Right cardiac atrium (tissue), 5 donors: ENCODE results near the gene PLGRKT. TPM values are rescaled to one million over a fixed set of nuclear protein-coding genes. Genes with fewer than 3 reads are reported as not detected.

Experiments used
- ATAC-seq, 2 donors: fragments of 200-7000 bp; cut with Tn5 transposase; one replicate each; pipeline versions ENCODE4 v1.8.0 to v1.9.1; 2020; ENCODE audit warnings: moderate library complexity in 2 of 2, mild to moderate bottlenecking in 1 of 2
- DNase-seq, 3 donors: peaks; one replicate each; pipeline ENCODE4 v3.0.0-alpha.2; 2020
- H3K27ac ChIP-seq: one replicate; pipeline ENCODE4 v1.5.1; 2013; ENCODE audit warnings: mild to moderate bottlenecking, low read length, control low read depth, moderate library complexity
- H3K27me3 ChIP-seq: one replicate; pipeline ENCODE4 v1.6.1; 2013; ENCODE audit not compliant: control insufficient read depth, insufficient read depth
- H3K4me1 ChIP-seq: one replicate; pipeline ENCODE4 v1.6.1; 2013; ENCODE audit warnings: low read length; ENCODE audit not compliant: control insufficient read depth, insufficient read depth
- H3K4me3 ChIP-seq: one replicate; pipeline ENCODE4 v1.5.1; 2013; ENCODE audit warnings: low read length, control low read depth
- H3K9me3 ChIP-seq: one replicate; pipeline ENCODE4 v1.6.1; 2013; ENCODE audit warnings: low read length; ENCODE audit not compliant: control insufficient read depth
- WGBS: extraction: QIAGEN DNeasy Blood & Tissue Kit; methylation state at CpG from one replicate; pipeline ENCODE4 v1.1.7; 2013; 5-methylcytosine and 5-hydroxymethylcytosine counted together
- intact Hi-C, 4 donors: fragments of 100-400 bp; cut with DNase I; formaldehyde crosslinking; loops; one replicate each; pipeline versions ENCODE4 v1.11.0 to v1.14.0; 2022 to 2023
- polyA plus RNA-seq: library from polyadenylated mRNA; stranded (reverse); fragments of 200-250 nt; gene quantifications from one replicate; pipeline ENCODE4 v1.2.3, GENCODE V29; 2013
- total RNA-seq, 4 donors: library from RNA; stranded (reverse); fragmentation: NEBNext Ultra II Directional; extraction: Animal tissue kit (Norgen Biotek cat#: 25700); gene quantifications; one replicate each; pipeline ENCODE4 v1.2.1, GENCODE V29; 2021
- donor health status: healthy with polysubstance abuse.
- donor health status: DM: no; HTN: yes; CAD: no.
- donor health status: DM: no; HTN: no; CAD: no.
- donor health status: DM: no; HTN: yes; CAD: no; lungs with severe emphysema.
- donor health status: DM: yes; HTN: yes; CAD: no.

The PLGRKT gene
- total and polyA plus RNA-seq, 5 donors, result 31.5 to 44.5 (median 34.2) TPM

DNA sequence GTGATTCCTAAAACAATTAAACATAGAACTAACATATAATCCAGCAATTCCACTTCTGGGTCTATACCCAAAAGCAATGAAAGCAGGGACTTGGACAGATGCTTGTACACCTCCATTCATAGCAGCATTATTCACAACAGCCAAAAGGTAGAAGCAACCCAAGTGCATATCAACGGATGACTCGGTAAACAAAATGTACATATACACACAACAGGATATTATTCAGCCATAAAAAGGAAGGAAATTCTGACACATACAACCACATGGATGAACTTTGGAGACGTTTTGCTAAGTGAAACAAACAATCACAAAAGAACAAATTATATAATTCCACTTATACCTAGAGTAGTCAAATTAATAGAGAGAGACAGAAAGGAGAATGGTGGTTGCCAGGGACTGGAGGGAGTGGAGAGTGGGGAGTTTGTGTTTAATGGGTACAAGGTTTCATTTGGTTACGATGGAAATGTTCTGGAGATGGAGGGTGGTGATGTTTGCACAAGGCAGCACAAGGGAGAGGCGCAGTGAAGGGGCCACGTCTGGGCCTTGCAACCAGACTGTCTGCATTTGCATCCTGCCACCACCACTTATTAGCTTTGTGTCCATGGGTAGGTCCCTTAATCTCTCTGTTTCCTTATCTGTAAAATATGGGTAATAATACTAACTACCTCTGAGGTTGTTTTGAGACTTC, 61.8 kb downstream of the PLGRKT start:
- WGBS, result 77% methylated on average over 6 of the region's 6 CpGs
- H3K9me3 ChIP-seq, result no peaks in the 10 kb centered on the region
- DNase-seq (no peak), ATAC-seq (no peak)
- intact Hi-C loops, result no loop called here
- no peaks in the 10 kb centered on the region for H3K27me3 ChIP-seq
- no peaks in the 10 kb centered on the region for H3K4me1 ChIP-seq
- H3K27ac ChIP-seq, result no peak overlapping the region
- no peak overlapping the region for H3K4me3 ChIP-seq

GRCh38 chr9:5375091-5375490, 62.6 kb downstream of the PLGRKT start:
- ATAC-seq (no peak), DNase-seq (no peak)
- H3K27ac ChIP-seq, result no peak overlapping the region
- WGBS, result 64% methylated on average over 1 of the region's 1 CpG
- H3K4me3 ChIP-seq, result no peak overlapping the region
- H3K4me1 ChIP-seq, result no peaks in the 10 kb centered on the region
- no peaks in the 10 kb centered on the region for H3K9me3 ChIP-seq
- intact Hi-C loops, result no loop called here
- no peaks in the 10 kb centered on the region for H3K27me3 ChIP-seq

DNA sequence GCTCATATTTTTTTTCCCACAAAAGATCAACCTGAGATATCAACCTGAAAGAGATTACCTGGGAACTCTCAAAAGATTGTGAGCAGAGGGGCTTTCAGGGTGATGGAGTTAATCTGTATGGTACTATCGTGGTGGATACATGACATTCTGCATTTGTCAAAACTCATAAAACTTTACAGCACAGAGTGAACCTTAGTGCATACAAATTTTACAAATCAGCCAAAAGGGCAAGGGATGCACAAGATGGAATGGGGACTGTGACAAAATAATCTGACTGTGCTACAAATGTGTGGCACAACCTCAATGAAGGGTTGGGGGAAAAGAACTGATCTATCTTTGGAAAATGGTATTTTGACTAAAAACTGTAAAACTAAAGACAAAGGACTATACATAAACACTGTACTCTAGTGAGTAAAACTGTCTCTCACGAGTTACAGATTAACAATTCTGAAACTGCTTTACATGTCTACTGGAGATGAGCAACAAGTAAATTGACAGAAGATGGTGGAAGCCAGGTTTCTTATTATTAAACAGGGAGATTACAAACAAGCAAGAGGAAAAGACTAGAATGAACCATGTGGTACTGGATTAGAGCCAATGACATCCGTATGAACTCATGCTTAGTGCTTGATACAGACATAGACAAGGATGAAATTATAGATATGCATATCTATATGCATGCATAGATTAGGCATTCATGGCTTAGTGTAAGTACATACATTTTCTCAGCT, 73.3 kb downstream of the PLGRKT start:
- Histone ChIP-seq H3K4me3 (no peak overlapping the region), H3K27ac (no peak overlapping the region), H3K9me3 (no peaks in the 10 kb centered on the region), H3K27me3 (no peaks in the 10 kb centered on the region), H3K4me1 (no peaks in the 10 kb centered on the region)
- 63% methylated on average over 3 of the region's 3 CpGs for WGBS
- ATAC-seq, result no peak
- no peak for DNase-seq
- intact Hi-C loops, result no loop called here

GRCh38 chr9:5361326-5362010, 76.3 kb downstream of the PLGRKT start:
- Histone ChIP-seq H3K4me3 (no peak overlapping the region), H3K27me3 (no peaks in the 10 kb centered on the region), H3K4me1 (no peaks in the 10 kb centered on the region), H3K27ac (no peak overlapping the region), H3K9me3 (no peaks in the 10 kb centered on the region)
- no peak for DNase-seq
- 71% methylated on average over 3 of the region's 3 CpGs for WGBS
- intact Hi-C loops, result no loop called here
- no peak for ATAC-seq

- no peaks in the 10 kb centered on the region for H3K27me3 ChIP-seq
- intact Hi-C loops, result no loop called here
- DNase-seq, result no peak
- H3K9me3 ChIP-seq, result no peaks in the 10 kb centered on the region
- no peak overlapping the region for H3K27ac ChIP-seq
- H3K4me1 ChIP-seq, result peaks cover 2% of the 10 kb centered on the region
- H3K4me3 ChIP-seq, result no peak overlapping the region
- no peak for ATAC-seq
Measured at GRCh38 chr9:5360341-5360740, 77.4 kb downstream of the PLGRKT start.

GRCh38 chr9:5357431-5358105, 80.2 kb downstream of the PLGRKT start:
- peak in 1 of 3 donors; percentile 81 for DNase-seq
- H3K4me3 ChIP-seq, result no peak overlapping the region
- 45% methylated on average over 1 of the region's 1 CpG for WGBS
- H3K9me3 ChIP-seq, result no peaks in the 10 kb centered on the region
- no peaks in the 10 kb centered on the region for H3K27me3 ChIP-seq
- intact Hi-C loops, result no loop called here
- H3K27ac ChIP-seq, result no peak overlapping the region
- H3K4me1 ChIP-seq, result peaks cover 2% of the 10 kb centered on the region
- ATAC-seq, result peak in 1 of 2 donors; percentile 83

DNA sequence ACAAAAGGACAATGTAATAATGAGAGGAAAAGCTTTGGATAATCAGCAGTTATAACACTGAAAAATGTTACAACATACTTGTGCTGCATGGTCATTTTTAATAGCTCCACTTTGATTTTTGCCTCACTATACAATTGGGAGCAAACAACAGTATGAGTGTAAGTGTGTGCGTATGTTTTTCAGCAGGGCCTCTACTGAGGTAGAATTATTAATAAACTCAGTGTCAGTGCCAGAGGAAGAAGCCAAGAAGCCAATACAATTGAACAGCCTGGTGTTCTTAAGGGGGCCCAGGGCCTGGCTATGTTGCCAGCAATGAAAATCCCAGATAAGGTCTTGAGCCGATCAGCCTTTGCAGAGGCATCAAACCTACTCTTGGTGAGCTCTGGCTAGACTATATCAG, 81.9 kb downstream of the PLGRKT start:
- Histone ChIP-seq H3K4me3 (no peak overlapping the region), H3K27ac (no peak overlapping the region), H3K27me3 (no peaks in the 10 kb centered on the region), H3K4me1 (peaks cover 2% of the 10 kb centered on the region), H3K9me3 (no peaks in the 10 kb centered on the region)
- no peak for DNase-seq
- WGBS, result 68% methylated on average over 2 of the region's 2 CpGs
- ATAC-seq, result peak in 1 of 2 donors; percentile 24
- intact Hi-C loops, result no loop called here

- Histone ChIP-seq H3K27ac (no peak overlapping the region), H3K27me3 (no peaks in the 10 kb centered on the region), H3K4me1 (peaks cover 2% of the 10 kb centered on the region), H3K9me3 (peaks cover 2% of the 10 kb centered on the region), H3K4me3 (no peak overlapping the region)
- WGBS, result 100% methylated on average over 1 of the region's 1 CpG
- intact Hi-C loops, result no loop called here
- ATAC-seq (no peak), DNase-seq (no peak)
Measured at GRCh38 chr9:5355226-5355625, 82.5 kb downstream of the PLGRKT start.

- Histone ChIP-seq H3K9me3 (peaks cover 2% of the 10 kb centered on the region), H3K27ac (no peak overlapping the region), H3K4me1 (peaks cover 2% of the 10 kb centered on the region), H3K4me3 (no peak overlapping the region), H3K27me3 (no peaks in the 10 kb centered on the region)
- ATAC-seq, result no peak
- DNase-seq, result no peak
- 94% methylated on average over 2 of the region's 2 CpGs for WGBS
- intact Hi-C loops, result no loop called here
Measured at GRCh38 chr9:5354184-5354583, 83.5 kb downstream of the PLGRKT start.

- H3K4me3 ChIP-seq, result no peak overlapping the region
- no peaks in the 10 kb centered on the region for H3K27me3 ChIP-seq
- H3K9me3 ChIP-seq, result peaks cover 2% of the 10 kb centered on the region
- DNase-seq, result no peak
- H3K27ac ChIP-seq, result no peak overlapping the region
- 77% methylated on average over 1 of the region's 1 CpG for WGBS
- no peak for ATAC-seq
- peaks cover 2% of the 10 kb centered on the region for H3K4me1 ChIP-seq
- intact Hi-C loops, result no loop called here
Measured at GRCh38 chr9:5352637-5353248, 85.0 kb downstream of the PLGRKT start.
